ENCODE data around the gene RAB11FIP4.

Gene RAB11FIP4

GRCh38 chr17:31392856-31393748 is 1.6 kb downstream of the RAB11FIP4 start:
- Mint-ChIP-seq H3K36me3 (no peaks in the 10 kb centered on the region), H3K4me1 (peaks cover 21% of the 10 kb centered on the region), H3K4me3 (peak overlapping the region; percentile 50), H3K27ac (no peak overlapping the region), H3K9me3 (no peaks in the 10 kb centered on the region)
- DNase-seq (ENCODE audit: low spot score in 2 of 2) (no peak), ATAC-seq (no peak)

- DNase-seq (ENCODE audit: low spot score in 2 of 2), result no peak
- no peaks in the 10 kb centered on the region for H3K9me3 Mint-ChIP-seq
- no peaks in the 10 kb centered on the region for H3K36me3 Mint-ChIP-seq
- H3K4me3 Mint-ChIP-seq, result peak overlapping the region; percentile 5
- ATAC-seq, result no peak
- H3K4me1 Mint-ChIP-seq, result peaks cover 21% of the 10 kb centered on the region
- H3K27ac Mint-ChIP-seq, result no peak overlapping the region
Observed at GRCh38 chr17:31393749-31394146, 2.3 kb downstream of the RAB11FIP4 start.

GRCh38 chr17:31394544-31394943 is 3.1 kb downstream of the RAB11FIP4 start:
- Mint-ChIP-seq H3K4me1 (peaks cover 18% of the 10 kb centered on the region), H3K4me3 (no peak overlapping the region), H3K27ac (no peak overlapping the region), H3K36me3 (no peaks in the 10 kb centered on the region), H3K9me3 (no peaks in the 10 kb centered on the region)
- ATAC-seq (no peak), DNase-seq (ENCODE audit: low spot score in 2 of 2) (no peak)

DNA sequence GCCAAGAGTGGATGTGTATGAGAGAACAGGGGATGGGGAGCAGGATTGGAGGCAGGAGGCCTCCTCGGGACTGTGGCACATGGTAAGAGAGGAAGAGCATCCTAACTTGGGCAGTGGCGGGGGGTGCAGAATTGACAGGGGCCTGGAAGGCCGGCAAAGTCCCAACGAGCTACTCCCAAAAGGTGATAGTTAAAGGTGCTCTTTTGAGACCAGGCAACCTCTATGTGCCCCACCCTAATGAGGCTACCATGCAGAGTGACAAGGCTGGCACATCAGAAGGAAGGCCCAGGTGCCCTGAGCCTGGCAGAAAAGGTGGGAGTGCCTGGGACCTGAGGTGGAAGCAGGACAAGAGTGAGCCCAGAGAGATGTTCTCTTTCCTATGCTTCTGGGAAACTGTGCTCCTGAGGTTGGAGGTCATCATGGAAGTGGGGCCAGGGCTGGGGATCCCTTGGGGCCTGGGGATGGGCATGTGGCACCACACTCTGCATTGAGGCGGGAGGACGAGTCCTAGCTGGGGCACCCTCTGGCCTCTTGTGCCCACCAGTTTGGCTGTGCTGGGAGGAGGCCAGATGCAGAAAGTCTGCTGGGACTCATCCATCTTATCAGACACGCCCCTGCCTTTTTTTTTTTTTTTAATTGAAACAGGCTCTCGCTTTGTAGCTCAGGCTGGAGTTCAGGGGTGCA is 5.9 kb downstream of the RAB11FIP4 start:
- Mint-ChIP-seq H3K9me3 (no peaks in the 10 kb centered on the region), H3K4me3 (no peak overlapping the region), H3K27ac (no peak overlapping the region), H3K36me3 (no peaks in the 10 kb centered on the region), H3K4me1 (peaks cover 5% of the 10 kb centered on the region)
- ATAC-seq (no peak), DNase-seq (ENCODE audit: low spot score in 2 of 2) (no peak)

GRCh38 chr17:31398381-31399311 is 7.2 kb downstream of the RAB11FIP4 start:
- H3K36me3 Mint-ChIP-seq, result no peaks in the 10 kb centered on the region
- no peak overlapping the region for H3K4me3 Mint-ChIP-seq
- no peak overlapping the region for H3K27ac Mint-ChIP-seq
- peaks cover 5% of the 10 kb centered on the region for H3K4me1 Mint-ChIP-seq
- DNase-seq (ENCODE audit: low spot score in 2 of 2), result no peak
- H3K9me3 Mint-ChIP-seq, result no peaks in the 10 kb centered on the region
- peak; percentile 33 for ATAC-seq

DNA sequence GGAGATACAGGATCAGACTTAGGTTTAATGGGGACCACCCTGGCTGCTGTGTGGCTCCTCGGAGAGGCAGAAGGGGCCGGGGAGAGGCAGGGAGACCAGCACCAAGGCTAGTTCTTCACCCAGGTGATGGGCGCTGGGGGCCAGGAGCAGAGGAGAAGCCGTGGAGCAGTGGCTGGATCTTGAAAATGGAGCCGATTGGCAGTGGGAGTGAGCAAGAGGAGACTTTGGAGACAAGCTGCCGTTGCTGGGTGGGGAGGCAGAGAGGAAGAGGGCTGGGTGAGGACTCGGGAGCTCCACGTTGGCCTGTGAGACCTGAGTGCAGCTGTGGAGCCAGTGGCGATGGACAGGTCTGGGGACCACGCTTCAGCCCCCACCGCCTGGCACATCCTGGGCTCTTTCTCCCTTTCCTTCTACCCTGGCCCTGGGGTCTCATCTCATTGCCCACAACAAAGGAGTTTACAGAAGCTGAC is 9.0 kb downstream of the RAB11FIP4 start:
- no peak overlapping the region for H3K4me3 Mint-ChIP-seq
- no peak overlapping the region for H3K27ac Mint-ChIP-seq
- ATAC-seq, result no peak
- no peak for DNase-seq (ENCODE audit: low spot score in 2 of 2)
- no peaks in the 10 kb centered on the region for H3K9me3 Mint-ChIP-seq
- H3K4me1 Mint-ChIP-seq, result peaks cover 9% of the 10 kb centered on the region
- no peaks in the 10 kb centered on the region for H3K36me3 Mint-ChIP-seq

GRCh38 chr17:31401456-31402254 is 10.2 kb downstream of the RAB11FIP4 start:
- no peak overlapping the region for H3K4me3 Mint-ChIP-seq
- no peaks in the 10 kb centered on the region for H3K9me3 Mint-ChIP-seq
- H3K4me1 Mint-ChIP-seq, result peaks cover 9% of the 10 kb centered on the region
- no peaks in the 10 kb centered on the region for H3K36me3 Mint-ChIP-seq
- DNase-seq (ENCODE audit: low spot score in 2 of 2), result no peak
- H3K27ac Mint-ChIP-seq, result no peak overlapping the region
- no peak for ATAC-seq

GRCh38 chr17:31404028-31404949 is 12.8 kb downstream of the RAB11FIP4 start:
- Mint-ChIP-seq H3K4me3 (no peak overlapping the region), H3K9me3 (no peaks in the 10 kb centered on the region), H3K27ac (peak overlapping the region; percentile 13), H3K4me1 (peaks cover 9% of the 10 kb centered on the region), H3K36me3 (no peaks in the 10 kb centered on the region)
- DNase-seq (ENCODE audit: low spot score in 2 of 2) (no peak), ATAC-seq (peak; percentile 62)

DNA sequence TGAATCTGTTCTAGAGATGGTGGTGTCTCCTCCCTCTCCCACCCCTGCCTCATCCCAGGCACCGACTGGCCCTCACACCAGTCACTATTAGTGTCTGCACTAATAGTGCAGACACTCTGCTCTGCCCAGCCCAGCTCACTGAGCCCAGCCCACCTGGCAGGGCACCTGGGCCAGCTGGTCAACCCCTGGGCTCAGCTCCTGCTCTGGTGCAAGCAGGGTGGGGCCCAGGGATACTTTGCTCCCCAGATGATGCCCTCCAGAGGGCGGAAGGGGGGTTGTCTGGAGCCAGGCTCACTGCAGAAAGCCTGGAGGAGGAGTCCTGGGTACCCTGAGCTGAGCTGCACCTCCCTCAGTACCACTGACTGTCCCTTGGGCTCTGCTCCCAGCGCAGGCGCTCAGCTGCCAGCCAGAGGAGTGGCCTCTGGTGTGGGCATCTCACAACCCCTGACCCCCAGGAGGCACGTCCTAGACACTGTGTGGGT is 14.5 kb downstream of the RAB11FIP4 start:
- no peaks in the 10 kb centered on the region for H3K36me3 Mint-ChIP-seq
- ATAC-seq (peak; percentile 27), DNase-seq (ENCODE audit: low spot score in 2 of 2) (no peak)
- H3K4me3 Mint-ChIP-seq, result no peak overlapping the region
- peaks cover 9% of the 10 kb centered on the region for H3K4me1 Mint-ChIP-seq
- H3K9me3 Mint-ChIP-seq, result no peaks in the 10 kb centered on the region
- H3K27ac Mint-ChIP-seq, result no peak overlapping the region

DNA sequence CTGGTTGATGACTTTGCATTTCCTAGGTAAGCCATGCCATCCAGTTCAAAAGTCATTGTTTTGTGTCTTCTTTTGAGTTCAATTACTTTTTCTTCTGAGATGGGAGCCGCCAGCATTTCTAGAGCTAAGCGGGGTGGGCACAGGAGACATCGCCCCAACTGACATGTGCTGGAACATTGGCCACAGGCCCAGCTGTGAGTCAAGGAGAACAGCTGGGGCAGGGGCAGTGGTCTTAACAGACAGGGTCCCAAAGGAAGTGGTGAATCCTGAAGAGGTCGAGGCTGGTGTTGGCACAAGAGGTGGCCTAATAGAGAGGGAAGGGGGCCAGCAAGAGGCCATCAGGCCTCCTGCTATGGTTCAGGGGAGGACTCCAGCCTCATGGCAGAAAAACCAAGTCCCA is 17.1 kb downstream of the RAB11FIP4 start:
- Mint-ChIP-seq H3K27ac (peak overlapping the region; percentile 24), H3K4me1 (peaks cover 9% of the 10 kb centered on the region), H3K36me3 (no peaks in the 10 kb centered on the region), H3K9me3 (no peaks in the 10 kb centered on the region), H3K4me3 (no peak overlapping the region)
- DNase-seq (ENCODE audit: low spot score in 2 of 2), result no peak
- ATAC-seq, result no peak

DNA sequence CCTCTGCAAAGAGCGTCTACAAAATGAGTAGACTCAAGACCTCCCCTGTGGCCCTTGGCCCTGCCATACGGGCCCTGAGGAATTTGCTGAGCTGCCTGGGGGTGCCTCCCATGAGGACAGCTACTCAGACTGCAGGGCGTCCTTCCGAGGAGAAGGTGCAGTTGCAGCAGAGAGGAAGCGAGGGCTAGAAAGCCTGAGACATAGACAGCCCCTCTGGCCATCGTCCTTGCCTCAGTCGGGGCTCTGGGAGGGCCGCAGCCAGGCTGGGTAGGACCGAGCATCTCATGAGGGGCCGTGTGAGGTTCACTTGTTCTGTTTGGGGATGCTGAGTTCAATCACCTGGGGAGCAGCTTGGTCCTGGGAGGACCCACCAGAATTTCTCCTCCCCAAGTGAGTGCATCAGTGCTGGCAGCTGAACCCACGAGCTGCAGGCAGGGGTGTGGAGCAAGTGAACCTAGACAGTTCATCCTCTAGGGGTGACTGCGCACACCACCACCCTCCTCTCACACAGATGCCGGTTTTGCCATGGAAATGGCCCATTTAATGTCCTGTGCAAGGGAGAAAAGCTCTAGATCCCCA is 20.3 kb downstream of the RAB11FIP4 start:
- Mint-ChIP-seq H3K4me3 (no peak overlapping the region), H3K4me1 (no peaks in the 10 kb centered on the region), H3K36me3 (no peaks in the 10 kb centered on the region), H3K27ac (no peak overlapping the region), H3K9me3 (no peaks in the 10 kb centered on the region)
- no peak for ATAC-seq
- no peak for DNase-seq (ENCODE audit: low spot score in 2 of 2)

- H3K36me3 Mint-ChIP-seq, result no peaks in the 10 kb centered on the region
- no peak overlapping the region for H3K4me3 Mint-ChIP-seq
- DNase-seq (ENCODE audit: low spot score in 2 of 2) (no peak), ATAC-seq (no peak)
- H3K9me3 Mint-ChIP-seq, result no peaks in the 10 kb centered on the region
- H3K27ac Mint-ChIP-seq, result no peak overlapping the region
- H3K4me1 Mint-ChIP-seq, result no peaks in the 10 kb centered on the region
Observed at GRCh38 chr17:31412511-31412910, 21.0 kb downstream of the RAB11FIP4 start.

DNA sequence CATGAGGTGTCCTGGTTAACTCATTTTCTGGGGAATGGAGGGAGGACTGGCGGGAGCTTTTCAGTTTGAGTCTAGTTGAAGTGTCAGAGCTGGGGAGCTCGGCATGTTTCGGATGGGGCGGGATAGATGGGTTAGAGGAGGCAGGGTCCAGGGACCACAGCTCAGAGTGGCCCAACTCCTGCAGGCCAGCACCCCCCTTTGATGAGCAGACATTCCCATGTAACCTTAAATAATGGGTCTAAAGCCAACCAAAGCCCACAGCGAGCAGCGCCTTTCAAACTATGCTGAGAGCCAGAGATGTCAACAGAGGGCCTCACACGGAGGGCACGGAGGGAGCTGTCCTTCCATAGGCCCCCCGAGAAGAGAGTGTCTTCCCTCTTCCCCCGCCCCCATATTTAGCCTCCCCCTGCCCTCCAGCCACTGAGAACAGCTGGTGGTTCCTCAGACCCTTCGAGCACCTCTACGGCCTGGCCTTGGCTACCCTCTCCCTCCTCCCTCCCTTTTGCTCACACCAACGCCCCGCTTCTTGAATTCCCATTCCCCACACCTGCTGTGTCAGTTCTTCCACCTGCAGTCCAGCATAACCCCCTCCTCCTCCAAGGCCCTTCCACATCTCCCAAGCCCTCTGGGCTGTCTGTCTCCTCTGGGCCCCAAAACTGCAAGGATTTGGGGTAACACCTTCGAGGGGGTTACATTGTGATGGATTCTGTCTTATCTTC is 21.8 kb downstream of the RAB11FIP4 start:
- Mint-ChIP-seq H3K27ac (no peak overlapping the region), H3K4me1 (no peaks in the 10 kb centered on the region), H3K4me3 (no peak overlapping the region), H3K9me3 (no peaks in the 10 kb centered on the region), H3K36me3 (no peaks in the 10 kb centered on the region)
- ATAC-seq (no peak), DNase-seq (ENCODE audit: low spot score in 2 of 2) (no peak)

Data from stimulated activated effector memory CD8-positive, alpha-beta T cell treated with anti-CD3 and anti-CD28 coated beads, Interleukin-12 subunit alpha, Interleukin-12 subunit beta, amount 100 ng/mL, for 72 hours (primary cell).